ENCODE data around the gene AQP1.

Gene AQP1

DNA sequence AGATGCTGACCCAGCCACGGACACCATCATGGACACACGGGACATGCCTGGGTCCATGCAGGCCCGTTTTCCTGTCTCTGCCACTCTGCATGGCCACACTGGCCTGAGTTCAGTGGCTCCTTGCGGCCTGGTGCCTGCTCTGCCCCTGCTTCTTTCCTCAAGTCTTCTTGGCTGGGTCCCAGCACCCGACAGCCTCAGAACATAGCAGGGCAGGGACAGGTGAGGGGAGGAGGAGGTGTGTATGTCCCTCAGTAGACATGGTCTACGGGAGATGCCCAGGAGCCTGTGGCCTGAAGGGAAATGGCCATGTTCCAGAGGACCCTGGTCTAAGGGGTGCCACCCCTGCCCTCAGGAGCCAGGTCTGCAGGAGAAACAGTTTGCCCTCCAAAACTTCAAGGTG is 2.2 kb upstream of the AQP1 start:
- TF ChIP-seq POLR2AphosphoS5 (IDR thresholded peaks at IDR 0.05; ENCODE audit: low read depth, low read length) (no peak), TAF1 (IDR thresholded peaks at IDR 0.05; ENCODE audit: borderline replicate concordance, low read depth, low read length) (no peak), POLR2A (IDR thresholded peaks at IDR 0.05; ENCODE audit: low read depth, low read length) (no peak)
- DNase-seq (ENCODE audit: insufficient read length) (no peak), FAIRE-seq (no peak)

DNA sequence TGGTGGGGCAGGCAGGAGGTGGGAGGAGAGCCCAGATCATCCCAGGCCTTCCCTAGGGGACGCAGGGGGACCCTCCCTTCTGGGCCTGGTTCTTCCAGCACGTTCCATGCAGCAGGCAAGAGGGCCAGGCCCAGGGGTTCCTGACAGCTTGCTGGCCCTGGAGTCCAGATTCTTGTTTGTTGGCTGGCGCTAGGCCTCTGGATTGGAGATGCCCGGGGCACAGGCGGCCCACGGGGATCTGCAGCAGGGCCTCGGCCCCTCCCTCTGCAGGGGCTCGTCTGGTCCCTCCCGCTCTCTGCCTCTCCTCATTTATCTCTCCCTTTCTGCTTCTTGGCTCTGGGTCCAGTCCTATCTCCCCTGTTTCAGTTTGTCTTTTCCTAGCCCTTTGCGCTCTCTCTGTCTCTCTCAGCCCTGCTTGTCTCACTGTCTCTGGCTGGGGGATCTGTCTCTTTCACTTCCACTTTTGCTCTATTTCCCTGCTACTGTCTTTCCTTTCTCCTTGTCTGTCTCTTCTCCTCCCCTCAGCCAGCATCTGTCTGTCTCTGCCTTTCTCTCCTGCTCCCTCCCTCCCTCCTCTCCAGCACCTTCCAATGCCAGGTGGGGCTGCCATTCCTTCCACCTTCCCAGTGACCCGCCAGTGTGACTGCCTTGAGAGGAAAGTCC is 1.1 kb upstream of the AQP1 start:
- DNase-seq (ENCODE audit: insufficient read length) (no peak), FAIRE-seq (no peak)
- TF ChIP-seq POLR2AphosphoS5 (IDR thresholded peaks at IDR 0.05; ENCODE audit: low read depth, low read length) (no peak), TAF1 (IDR thresholded peaks at IDR 0.05; ENCODE audit: borderline replicate concordance, low read depth, low read length) (no peak)

DNA sequence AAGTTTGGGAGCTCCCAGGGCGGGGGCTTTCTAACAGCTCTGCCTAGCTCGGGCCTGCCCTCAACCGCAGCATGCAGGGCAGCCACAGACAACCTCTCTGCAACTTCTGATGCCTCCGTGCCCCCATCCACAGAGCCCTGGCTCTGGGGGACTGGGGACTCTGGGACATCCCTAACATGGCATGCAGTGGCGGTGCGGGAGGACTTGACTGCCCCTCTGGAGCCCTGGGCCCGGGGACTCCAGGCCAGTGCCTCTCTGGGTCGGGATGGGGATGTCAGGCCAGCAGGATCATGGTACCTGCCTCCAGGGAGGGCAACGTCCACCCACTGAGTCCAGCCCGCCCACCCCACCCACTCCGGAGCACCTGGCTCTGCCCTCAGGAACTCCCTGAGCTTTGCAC is 520 bp upstream of the AQP1 start:
- DNase-seq (ENCODE audit: insufficient read length), result no peak
- TF ChIP-seq POLR2AphosphoS5 (IDR thresholded peaks at IDR 0.05; ENCODE audit: low read depth, low read length) (no peak), TAF1 (IDR thresholded peaks at IDR 0.05; ENCODE audit: borderline replicate concordance, low read depth, low read length) (no peak), POLR2A (IDR thresholded peaks at IDR 0.05; ENCODE audit: low read depth, low read length) (no peak)
- FAIRE-seq, result no peak

DNA sequence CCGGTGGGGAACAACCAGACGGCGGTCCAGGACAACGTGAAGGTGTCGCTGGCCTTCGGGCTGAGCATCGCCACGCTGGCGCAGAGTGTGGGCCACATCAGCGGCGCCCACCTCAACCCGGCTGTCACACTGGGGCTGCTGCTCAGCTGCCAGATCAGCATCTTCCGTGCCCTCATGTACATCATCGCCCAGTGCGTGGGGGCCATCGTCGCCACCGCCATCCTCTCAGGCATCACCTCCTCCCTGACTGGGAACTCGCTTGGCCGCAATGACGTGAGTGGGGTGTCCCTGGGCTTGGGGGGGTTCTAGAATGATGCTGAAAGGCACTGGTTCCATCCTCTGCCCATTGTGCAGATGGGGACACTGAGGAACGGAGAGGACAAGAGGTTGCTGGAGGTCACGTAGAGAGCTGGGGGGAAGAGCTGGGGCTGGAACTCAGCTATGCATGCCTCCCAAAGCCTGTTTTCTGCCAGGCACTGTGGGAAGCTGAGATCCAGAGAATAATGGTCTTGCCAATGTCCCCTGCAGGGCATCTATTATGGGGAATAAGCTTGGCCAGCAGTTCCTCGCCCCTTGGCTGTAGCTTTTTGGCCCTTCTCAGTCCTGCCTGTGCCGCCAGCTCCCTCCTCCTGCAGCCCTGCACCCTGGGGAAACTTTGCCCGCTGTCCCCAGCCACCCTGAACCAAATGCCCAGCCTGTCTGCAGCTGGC is 523 bp downstream of the AQP1 start:
- DNase-seq (ENCODE audit: insufficient read length) (no peak), FAIRE-seq (no peak)
- TF ChIP-seq POLR2A (IDR thresholded peaks at IDR 0.05; ENCODE audit: low read depth, low read length) (no peak), POLR2AphosphoS5 (IDR thresholded peaks at IDR 0.05; ENCODE audit: low read depth, low read length) (no peak), TAF1 (IDR thresholded peaks at IDR 0.05; ENCODE audit: borderline replicate concordance, low read depth, low read length) (no peak)

DNA sequence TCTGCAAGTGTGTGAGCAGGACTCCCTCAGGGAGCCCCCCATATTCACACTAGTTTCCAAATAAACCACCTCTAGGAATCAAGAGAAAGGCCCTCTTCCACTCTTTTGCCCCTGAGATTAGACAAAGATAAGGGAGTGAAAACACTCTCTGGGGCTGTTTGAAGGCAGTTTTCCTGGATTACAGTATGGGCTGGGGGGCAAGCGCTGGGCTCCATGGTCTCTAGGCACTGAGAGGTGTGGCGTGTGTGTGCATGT is 1.0 kb downstream of the AQP1 start:
- DNase-seq (ENCODE audit: insufficient read length) (no peak), FAIRE-seq (no peak)
- no peak for TF ChIP-seq POLR2A (IDR thresholded peaks at IDR 0.05; ENCODE audit: low read depth, low read length)
- TF ChIP-seq POLR2AphosphoS5 (IDR thresholded peaks at IDR 0.05; ENCODE audit: low read depth, low read length), result no peak
- TF ChIP-seq TAF1 (IDR thresholded peaks at IDR 0.05; ENCODE audit: borderline replicate concordance, low read depth, low read length), result no peak

DNA sequence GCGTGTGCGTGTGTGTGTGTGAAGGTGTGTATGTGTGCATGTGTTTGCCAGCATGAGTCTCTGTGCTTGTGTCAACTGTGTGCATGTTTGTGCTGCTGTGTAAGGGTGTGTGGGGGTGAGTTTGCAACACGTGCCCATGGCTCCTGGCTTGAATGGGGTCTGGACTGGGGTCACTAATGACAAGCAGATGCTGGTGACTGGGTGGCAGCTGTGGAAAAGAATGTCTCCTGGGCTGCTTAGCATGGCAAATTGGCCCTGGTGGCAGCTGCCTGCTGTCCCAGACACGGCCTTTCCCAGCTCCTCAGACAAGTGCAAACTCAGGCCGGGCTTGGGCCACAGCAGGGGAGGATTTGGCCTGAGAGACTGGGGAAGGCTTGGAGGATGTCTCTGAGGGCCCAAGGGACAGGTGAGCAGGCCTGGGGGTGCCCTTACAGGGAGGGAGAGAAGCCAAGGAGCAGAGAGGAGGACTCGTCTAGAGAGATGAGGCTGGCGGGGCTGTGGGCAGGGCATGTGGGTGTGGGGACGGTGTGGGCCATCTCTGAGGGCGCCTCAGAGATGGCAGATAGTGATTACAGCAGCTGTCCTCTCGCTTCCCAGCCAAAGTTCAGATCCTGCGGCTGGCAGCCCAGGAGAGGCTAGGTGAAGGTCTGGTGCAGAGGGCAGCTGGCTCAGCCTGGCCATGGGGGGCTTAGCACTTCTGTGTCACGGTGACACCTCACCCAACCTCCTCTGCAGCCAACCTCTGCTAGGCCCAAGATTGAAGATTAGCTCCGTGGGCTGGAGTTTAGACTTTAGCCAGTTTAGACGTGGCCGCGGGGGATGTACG is 1.5 kb downstream of the AQP1 start:
- DNase-seq (ENCODE audit: insufficient read length) (no peak), FAIRE-seq (no peak)
- TF ChIP-seq POLR2AphosphoS5 (IDR thresholded peaks at IDR 0.05; ENCODE audit: low read depth, low read length) (no peak), POLR2A (IDR thresholded peaks at IDR 0.05; ENCODE audit: low read depth, low read length) (no peak), TAF1 (IDR thresholded peaks at IDR 0.05; ENCODE audit: borderline replicate concordance, low read depth, low read length) (no peak)

DNA sequence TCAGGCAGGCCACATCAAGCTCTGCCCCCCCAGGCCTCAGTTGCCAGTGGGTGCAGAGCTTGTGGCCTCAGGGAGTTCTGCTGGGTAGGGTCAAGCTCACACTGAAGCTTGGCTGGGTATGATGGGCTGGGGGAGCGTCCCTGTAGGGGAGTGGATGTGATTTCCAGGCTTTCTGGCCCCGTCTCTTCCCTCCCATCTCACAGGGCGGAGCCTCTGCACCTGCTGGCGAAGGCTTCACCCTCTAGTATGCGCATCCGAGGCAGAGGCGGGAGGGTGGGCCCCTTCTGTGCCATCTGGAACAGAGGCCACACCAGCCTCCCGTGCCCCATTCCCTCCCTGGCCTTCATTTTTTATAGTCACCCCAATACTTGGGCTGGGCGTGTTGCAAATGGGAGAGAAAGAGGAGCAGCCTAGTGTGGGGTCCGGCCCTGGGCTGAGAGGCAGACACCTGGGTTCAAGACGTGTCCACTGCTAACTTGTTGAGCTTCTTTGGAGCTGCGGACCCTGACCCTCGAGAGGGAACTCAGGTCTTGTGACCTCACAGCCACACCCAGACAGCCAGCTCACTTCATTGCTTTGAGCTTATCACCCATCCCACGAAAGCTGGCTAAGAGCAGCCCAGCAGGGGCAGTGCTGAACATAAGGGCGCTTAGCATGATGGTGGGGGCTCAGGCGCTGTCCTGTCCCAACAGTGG is 2.3 kb downstream of the AQP1 start:
- TF ChIP-seq TAF1 (IDR thresholded peaks at IDR 0.05; ENCODE audit: borderline replicate concordance, low read depth, low read length) (no peak), POLR2A (IDR thresholded peaks at IDR 0.05; ENCODE audit: low read depth, low read length) (no peak), POLR2AphosphoS5 (IDR thresholded peaks at IDR 0.05; ENCODE audit: low read depth, low read length) (no peak)
- DNase-seq (ENCODE audit: insufficient read length), result no peak
- FAIRE-seq, result no peak

DNA sequence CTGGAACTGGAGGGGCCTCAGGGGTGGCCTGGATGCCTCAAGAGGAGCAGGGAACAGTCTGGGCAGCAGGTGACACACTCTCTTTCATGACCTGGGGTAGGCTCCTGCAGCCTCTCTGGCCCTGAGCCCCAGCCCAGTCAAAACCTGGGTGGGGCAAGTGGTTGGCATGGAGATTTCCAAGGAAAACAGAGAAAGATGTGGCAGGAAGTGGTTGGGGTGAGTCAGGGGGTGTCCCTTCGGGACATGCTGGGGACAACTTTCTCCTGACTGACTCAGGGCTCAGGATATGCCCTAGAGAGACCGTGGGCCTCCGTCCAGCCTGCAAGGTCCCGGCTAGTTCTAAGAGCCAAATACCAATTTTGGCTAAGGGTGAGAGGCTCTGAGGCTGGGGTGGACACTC is 2.9 kb downstream of the AQP1 start:
- FAIRE-seq, result no peak
- DNase-seq (ENCODE audit: insufficient read length), result no peak
- TF ChIP-seq POLR2A (IDR thresholded peaks at IDR 0.05; ENCODE audit: low read depth, low read length), result no peak
- TF ChIP-seq POLR2AphosphoS5 (IDR thresholded peaks at IDR 0.05; ENCODE audit: low read depth, low read length), result no peak

DNA sequence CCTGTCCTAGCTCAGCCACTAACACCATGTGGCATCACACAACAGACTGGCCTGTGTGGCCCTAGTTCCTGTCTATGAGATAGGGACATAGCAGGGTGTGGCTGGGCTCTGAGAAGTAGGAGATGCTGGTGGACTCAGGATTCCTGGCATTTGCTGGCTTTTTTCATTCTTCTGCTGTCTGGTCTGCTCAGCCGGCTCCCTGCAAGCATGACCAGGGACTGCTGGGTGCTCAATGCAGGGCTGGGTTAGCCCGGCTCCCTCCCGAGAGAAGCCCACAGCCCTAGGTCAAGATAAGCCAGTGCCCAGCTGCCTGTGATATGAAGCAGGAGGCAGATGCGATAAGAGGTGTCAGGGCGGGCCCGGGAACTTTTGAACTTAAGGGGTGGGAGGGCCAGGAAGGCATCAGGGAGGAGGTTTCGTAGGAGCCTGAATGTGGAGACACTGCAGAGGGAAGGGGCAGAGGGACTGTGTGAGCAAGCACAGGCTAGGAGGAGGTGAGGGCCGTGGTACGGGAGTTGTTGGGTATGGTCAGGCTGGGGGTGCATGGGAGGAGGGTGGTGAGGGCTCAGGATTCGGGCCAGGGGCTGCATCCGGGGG is 3.5 kb downstream of the AQP1 start:
- no peak for DNase-seq (ENCODE audit: insufficient read length)
- FAIRE-seq, result no peak

DNA sequence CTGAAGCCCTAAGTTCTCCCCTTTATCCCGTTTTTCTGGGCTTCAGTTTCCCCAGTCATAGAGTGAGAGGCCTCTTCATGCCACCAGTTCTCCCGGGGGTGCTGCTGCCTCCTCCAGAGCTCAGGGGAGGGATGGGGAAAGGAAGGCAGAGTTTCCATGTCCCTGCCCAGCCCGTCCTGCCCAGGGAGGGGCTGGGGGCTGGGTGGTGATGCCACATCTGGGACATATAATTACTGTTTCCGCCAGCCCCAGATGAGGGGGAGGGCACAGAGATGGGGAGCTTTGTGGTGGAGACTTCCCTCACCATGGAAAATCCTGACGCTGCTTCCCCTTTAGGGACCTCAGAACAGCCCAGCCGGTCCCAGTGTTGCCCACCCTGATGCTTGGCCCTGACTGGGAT is 4.1 kb downstream of the AQP1 start:
- DNase-seq (ENCODE audit: insufficient read length), result no peak
- no peak for TF ChIP-seq POLR2A (IDR thresholded peaks at IDR 0.05; ENCODE audit: low read depth, low read length)
- TF ChIP-seq TAF1 (IDR thresholded peaks at IDR 0.05; ENCODE audit: borderline replicate concordance, low read depth, low read length), result no peak
- no peak for FAIRE-seq

More for the DNA sequence above, 3.5 kb downstream of the AQP1 start:
- no peak for TF ChIP-seq POLR2AphosphoS5 (IDR thresholded peaks at IDR 0.05; ENCODE audit: low read depth, low read length)
- TF ChIP-seq TAF1 (IDR thresholded peaks at IDR 0.05; ENCODE audit: borderline replicate concordance, low read depth, low read length), result no peak
- TF ChIP-seq POLR2A (IDR thresholded peaks at IDR 0.05; ENCODE audit: low read depth, low read length), result no peak

DNA sequence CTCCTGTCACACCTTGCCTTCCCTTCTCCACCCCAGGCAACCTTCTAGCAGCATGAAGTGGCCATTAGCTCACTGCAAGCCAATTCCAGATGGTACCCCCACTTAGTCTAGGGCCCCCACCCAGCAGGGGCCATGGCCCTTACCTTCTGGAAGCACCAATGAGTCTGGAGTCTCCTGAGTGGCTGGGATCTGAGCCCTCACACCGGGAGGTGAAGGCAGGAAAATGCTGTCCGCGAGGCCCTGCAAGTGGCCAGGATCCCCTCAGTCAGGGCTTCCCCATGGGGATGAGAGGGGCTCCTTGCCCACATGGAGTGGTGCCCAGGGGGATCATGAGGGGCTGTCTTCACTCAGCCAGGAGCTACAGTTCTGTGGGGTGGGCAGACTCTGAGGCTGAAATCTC is 4.6 kb downstream of the AQP1 start:
- FAIRE-seq (no peak), DNase-seq (ENCODE audit: insufficient read length) (no peak)
- no peak for TF ChIP-seq TAF1 (IDR thresholded peaks at IDR 0.05; ENCODE audit: borderline replicate concordance, low read depth, low read length)
- no peak for TF ChIP-seq POLR2AphosphoS5 (IDR thresholded peaks at IDR 0.05; ENCODE audit: low read depth, low read length)
- no peak for TF ChIP-seq POLR2A (IDR thresholded peaks at IDR 0.05; ENCODE audit: low read depth, low read length)

Measured in GM12892 (cell line).